GM21717 (cell line): ENCODE measurements around the gene NOC2L.
A peak's percentile ranks its signal among the peaks of the same experiment; 100 is the strongest.

Experiments
- ATAC-seq: cut with Tn5 transposase; IDR thresholded peaks from one replicate; pipeline ENCODE4 v1.9.1; 2021; ENCODE audit warnings: mild to moderate bottlenecking, moderate library complexity; ENCODE audit not compliant: unreplicated experiment

Gene NOC2L

DNA sequence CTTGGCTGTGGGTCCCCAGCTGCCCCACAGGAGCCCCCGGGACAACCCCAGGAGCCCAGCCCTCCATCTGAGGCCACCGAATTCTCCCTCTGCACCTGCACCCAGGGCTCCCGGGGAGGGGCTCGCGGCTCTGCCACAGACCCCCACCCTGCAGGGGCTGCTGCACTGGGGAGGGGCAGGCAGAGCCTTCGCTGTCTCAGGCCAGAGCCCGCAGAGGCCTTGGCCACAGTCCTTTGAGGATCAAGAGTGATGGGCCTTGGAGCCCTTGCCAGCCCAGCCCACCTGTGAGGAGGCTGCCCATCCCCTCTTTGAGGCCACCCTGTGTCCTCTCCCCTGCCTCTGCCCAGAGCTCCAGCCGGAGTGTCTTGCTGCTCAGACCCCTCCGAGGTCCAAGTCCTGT, 16.3 kb upstream of the NOC2L start:
- ATAC-seq = no peak

DNA sequence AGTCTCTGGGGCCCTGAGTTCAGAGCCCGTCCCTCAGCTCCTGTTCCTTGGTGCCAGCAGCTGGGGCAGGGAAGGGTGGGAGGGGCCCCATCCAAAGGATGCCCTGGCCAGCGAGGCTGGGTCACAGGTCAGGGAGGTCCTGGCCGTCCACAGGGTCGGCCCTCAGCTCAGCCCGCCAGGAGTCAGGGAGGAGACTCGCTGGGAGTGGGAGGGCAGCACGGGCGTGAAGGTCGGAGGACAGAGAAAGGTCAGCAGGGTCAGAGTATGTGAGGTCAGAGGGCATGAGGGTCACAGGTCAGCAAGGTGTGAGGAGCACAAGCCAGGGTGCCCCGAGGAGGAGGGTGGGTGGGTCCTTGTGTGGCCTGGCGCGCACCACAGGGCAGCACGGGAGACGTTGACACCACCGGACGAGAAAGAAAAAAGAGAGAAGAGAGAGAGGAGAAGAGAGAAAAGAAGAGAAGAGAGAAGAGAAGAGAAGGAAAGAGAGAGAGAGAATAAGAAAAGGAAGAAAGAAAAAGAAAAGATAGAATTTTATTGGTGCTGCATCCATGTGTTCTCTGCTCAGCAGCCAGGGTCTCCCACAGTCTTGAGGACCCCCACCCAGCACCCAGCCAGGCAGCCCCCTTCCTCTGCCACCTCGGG, 15.8 kb upstream of the NOC2L start:
- no peak for ATAC-seq

- ATAC-seq = no peak
These were observed 15.2 kb upstream of the NOC2L start for GRCh38 chr1:974293-974640.

GRCh38 chr1:973459-974292, 14.6 kb upstream of the NOC2L start:
- no peak for ATAC-seq

GRCh38 chr1:972726-973458, 13.8 kb upstream of the NOC2L start:
- ATAC-seq = no peak

DNA sequence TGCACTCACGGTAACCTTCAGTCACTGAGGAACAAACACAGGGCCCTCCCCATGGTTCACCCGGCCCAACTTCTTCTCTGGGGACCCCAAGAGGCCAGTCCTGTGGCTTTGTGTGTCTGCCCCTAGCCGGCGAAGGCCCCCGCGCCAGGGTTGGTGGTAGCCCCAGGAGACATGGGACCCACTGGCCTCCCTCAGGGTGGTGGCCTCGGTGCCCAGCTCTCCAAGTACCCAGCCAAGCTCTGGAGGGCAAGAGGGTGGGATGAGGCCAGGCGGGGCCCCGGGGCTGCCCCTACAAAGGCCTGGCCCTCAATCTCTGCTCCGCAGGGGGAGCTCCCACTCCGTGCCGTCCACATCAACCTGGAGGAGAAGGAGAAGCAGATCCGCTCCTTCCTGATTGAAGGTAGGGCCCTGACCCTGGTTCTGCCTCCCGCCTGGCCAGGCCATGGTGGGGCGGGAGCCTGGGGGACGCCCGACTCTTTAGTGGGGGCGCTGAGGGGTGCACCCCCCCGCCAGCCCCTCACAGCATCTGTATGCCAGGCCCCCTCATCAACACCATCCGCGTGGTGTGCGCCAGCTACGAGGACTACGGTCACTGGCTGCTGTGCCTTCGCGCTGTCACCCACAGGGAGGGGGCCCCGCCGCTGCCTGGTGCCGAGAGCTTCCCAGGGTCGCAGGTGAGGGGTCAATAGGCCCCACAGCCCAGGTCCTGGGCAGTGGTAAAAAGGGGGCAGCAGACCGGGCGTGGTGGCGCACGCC, 12.9 kb upstream of the NOC2L start:
- no peak for ATAC-seq

- no peak for ATAC-seq
These were observed 12.1 kb upstream of the NOC2L start for GRCh38 chr1:970973-971730.

GRCh38 chr1:970242-970972, 11.4 kb upstream of the NOC2L start:
- ATAC-seq = no peak

DNA sequence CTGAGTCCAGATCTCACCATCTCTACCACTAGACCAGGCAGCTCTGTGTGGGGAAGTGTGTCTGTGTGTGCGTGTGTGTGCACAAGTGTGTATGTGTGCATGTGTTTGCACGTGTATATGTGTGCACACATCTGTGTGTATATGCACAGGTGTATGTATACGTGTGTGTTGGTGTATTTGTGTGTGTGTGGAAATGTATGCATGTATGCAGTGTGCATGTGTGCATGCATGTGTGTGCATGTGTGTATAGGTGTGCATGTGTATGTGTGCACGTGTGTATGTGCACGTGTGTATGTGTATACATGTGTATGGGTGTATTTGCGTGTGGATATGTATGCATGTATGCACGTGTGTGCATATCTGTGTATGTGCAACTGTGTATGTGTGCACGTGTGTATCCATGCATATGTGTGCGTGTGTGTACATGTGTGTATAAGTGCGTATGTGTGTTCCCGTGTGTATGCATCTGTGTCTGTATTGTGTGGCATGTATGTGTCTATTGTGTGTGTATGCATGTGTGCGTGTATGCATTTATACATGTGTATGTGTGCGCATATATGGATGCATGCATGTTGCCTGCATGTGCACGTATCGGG, 10.3 kb upstream of the NOC2L start:
- ATAC-seq = no peak

DNA sequence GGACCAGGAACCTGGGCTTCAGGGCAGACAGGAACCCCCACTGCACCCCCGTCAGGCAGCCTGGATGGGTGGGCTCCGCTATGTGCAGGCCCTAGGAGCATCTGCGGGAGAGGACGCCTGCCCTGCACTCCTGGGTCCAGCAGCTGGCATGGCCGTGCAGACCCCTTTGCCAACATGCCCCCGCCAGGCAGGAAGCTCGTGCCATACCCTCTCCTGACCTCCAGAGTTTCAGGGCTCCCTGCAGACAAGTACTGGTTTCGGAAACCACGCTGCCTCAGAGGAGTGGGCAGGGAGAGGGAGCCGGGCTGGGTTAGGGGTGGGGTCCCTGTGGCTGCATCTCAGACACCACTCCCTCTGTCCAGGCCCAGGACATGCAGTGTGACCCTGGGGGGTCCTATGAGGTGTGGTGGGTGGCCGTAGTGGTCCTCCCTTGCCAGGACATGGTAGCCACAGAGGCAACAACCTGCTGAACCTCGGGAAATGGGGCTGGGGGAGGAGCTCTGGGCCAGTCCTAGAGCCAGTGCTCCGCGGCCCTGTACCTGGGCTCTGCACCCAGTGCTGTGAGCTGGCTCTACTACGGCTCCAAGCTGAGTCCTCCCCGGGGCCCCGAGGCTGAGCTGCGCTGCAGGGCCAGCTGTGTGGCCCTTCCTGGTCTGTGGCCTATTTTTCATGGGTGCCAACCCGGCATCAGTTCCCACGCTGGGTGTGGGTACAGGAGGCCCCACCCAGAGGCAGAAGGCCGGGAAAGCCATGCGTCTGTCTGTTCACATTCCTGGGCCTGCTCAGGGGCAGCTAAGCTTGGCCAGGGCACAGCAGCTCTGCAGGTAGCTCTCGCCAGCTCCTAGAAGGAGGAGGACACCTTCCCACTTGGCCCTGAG, 8.6 kb upstream of the NOC2L start:
- ATAC-seq = no peak

GRCh38 chr1:966704-967300, 7.7 kb upstream of the NOC2L start:
- peak; percentile 51 for ATAC-seq

DNA sequence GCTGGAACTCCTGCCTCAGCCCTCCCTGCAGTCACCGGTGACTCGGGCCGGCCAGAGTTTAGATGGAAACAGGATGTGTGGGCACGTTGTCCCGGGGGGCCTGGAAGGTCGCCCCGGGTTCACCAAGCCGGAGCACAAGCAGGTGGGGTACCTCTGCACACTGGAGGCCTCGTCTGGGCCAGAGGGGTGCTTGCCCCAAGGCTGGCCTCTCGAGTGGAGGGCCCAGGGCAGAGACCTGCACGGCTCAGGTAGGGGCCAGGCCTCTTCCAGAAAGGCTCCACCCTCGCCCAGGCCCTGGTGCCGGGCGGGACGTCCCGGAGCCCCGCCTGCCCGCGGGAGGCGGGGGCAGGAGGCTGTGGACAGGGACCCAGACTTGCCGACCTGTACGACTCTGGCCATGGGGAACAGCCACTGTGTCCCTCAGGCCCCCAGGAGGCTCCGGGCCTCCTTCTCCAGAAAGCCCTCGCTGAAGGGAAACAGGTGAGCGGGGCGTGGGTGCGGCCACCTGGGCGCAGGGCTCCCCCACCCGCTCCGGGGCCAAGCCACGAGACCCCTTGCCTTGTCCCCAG, 7.2 kb upstream of the NOC2L start, which contains the start of gene PLEKHN1:
TSS of gene PLEKHN1 (plus strand) at position 348 of the 569 bp plus-strand sequence. CDS start at position 398, 50 bp downstream.
- peak; percentile 32 for ATAC-seq

GRCh38 chr1:965526-966134, 6.6 kb upstream of the NOC2L start:
- ATAC-seq = no peak

- no peak for ATAC-seq
These were observed 5.9 kb upstream of the NOC2L start for GRCh38 chr1:964691-965525.

DNA sequence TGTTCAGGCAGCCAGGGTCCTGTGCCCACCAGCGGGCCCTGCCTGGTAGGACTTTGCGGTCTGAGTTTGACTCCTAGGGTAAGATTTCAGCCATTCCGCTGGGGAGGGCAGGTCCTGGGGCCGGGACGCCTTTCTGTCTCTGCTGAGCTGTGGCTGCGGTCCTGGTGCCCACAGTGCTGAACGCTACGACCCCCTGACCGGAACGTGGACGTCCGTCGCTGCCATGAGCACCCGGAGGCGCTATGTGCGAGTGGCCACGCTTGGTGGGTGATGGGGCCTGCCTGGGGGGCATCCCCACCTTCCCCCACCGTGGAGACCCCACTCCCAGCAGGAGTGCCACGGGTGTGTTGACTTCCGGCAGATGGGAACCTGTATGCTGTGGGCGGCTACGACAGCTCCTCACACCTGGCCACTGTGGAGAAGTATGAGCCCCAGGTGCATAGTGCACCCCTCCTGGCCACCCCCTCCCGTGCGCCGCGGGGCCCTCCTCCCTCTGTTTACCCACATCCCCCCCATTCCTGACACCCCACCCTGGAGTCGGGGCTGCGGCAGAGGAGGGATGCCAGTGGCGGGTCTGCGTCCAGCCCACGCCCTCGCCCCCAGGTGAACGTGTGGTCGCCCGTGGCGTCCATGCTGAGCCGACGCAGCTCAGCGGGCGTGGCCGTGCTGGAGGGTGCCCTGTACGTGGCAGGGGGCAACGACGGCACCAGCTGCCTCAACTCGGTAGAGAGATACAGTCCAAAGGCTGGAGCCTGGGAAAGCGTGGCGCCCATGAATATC, 4.9 kb upstream of the NOC2L start:
- ATAC-seq = no peak

DNA sequence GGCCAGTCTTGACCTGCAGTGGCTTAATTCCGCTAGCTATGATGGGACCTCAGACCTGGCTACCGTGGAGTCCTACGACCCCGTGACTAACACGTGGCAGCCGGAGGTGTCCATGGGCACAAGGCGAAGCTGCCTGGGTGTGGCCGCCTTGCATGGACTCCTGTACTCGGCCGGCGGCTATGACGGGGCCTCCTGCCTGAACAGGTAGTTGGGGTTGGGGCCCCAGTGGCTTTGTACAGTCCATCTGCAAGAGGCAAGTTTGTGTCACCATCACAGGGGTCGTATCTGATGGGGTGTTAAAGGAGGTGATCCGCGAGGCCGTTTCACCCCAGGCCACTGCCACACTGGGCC, 4.2 kb upstream of the NOC2L start:
- no peak for ATAC-seq
